Esophagus (tissue), 2 donors: ENCODE measurements around the gene NECAB3. TPM values are rescaled to one million over a fixed set of nuclear protein-coding genes. Genes with fewer than 3 reads are reported as not detected.
"Not testable (repeated sequence)": the region's sequence is repeated elsewhere in the genome, so short reads cannot be mapped to it uniquely, and the experiment has no call there.

Experiments used
- H3K27ac ChIP-seq, 2 donors: one replicate each; pipeline ENCODE4 v1.5.1; 2013; ENCODE audit warnings: low read depth in 2 of 2, mild to moderate bottlenecking in 2 of 2, inconsistent platforms in 1 of 2, low read length in 1 of 2, moderate library complexity in 1 of 2
- H3K27me3 ChIP-seq, 2 donors: one replicate each; pipeline ENCODE4 v1.6.1; 2013; ENCODE audit warnings: low read length in 2 of 2, control low read depth in 1 of 2, mild to moderate bottlenecking in 1 of 2; ENCODE audit not compliant: insufficient read depth in 2 of 2, control insufficient read depth in 1 of 2
- H3K36me3 ChIP-seq, 2 donors: one replicate each; pipeline ENCODE4 v1.6.1; 2013; ENCODE audit warnings: low read length in 1 of 2; ENCODE audit not compliant: control insufficient read depth in 2 of 2, insufficient read depth in 2 of 2
- H3K4me1 ChIP-seq, 2 donors: one replicate each; pipeline ENCODE4 v1.6.1; 2013; ENCODE audit warnings: low read length in 1 of 2; ENCODE audit not compliant: control insufficient read depth in 2 of 2, insufficient read depth in 2 of 2
- H3K4me3 ChIP-seq, 2 donors: one replicate each; pipeline ENCODE4 v1.5.1; 2013; ENCODE audit warnings: low read length in 2 of 2, mild to moderate bottlenecking in 2 of 2, low read depth in 1 of 2, moderate library complexity in 1 of 2
- H3K9me3 ChIP-seq, 2 donors: one replicate each; pipeline ENCODE4 v1.6.1; 2013; ENCODE audit warnings: mild to moderate bottlenecking in 2 of 2, low read depth in 1 of 2, low read length in 1 of 2, moderate library complexity in 1 of 2; ENCODE audit not compliant: control insufficient read depth in 2 of 2, insufficient read depth in 1 of 2
- WGBS, 2 donors: extraction: QIAGEN DNeasy Blood & Tissue Kit; methylation state at CpG; one replicate each; pipeline ENCODE4 v1.1.7; 2013; 5-methylcytosine and 5-hydroxymethylcytosine counted together
- polyA plus RNA-seq, 2 donors: library from polyadenylated mRNA; stranded (reverse); fragments of 200-250 nt; gene quantifications; one replicate each; pipeline ENCODE4 v1.2.3, GENCODE V29; 2013
- donor health status: healthy with polysubstance abuse.
- donor health status: Bipolar disorder and iron deficiency.

Gene NECAB3
- polyA plus RNA-seq, 2 donors: 13.5 to 18.4 TPM

- Histone ChIP-seq H3K9me3 (no peaks in the 10 kb centered on the region), H3K27me3 (no peaks in the 10 kb centered on the region), H3K4me1 (peaks cover 0 to 7% of the 10 kb centered on the region in 2 donors), H3K4me3 (no peak overlapping the region), H3K27ac (peak overlapping the region in 1 of 2 donors; percentile 51), H3K36me3 (peaks cover 0 to 17% of the 10 kb centered on the region in 2 donors)
- WGBS, 2 donors: 81 to 85% methylated on average over 16 of the region's 16 CpGs
Observed at GRCh38 chr20:33709905-33710541, 35.8 kb upstream of the NECAB3 start.

GRCh38 chr20:33709398-33709797 is 35.2 kb upstream of the NECAB3 start:
- H3K36me3 ChIP-seq: peaks cover 0 to 17% of the 10 kb centered on the region in 2 donors
- WGBS, 2 donors: 69 to 89% methylated on average over 2 of the region's 2 CpGs
- H3K4me3 ChIP-seq: no peak overlapping the region
- H3K27ac ChIP-seq: no peak overlapping the region
- no peaks in the 10 kb centered on the region for H3K9me3 ChIP-seq
- H3K27me3 ChIP-seq: no peaks in the 10 kb centered on the region
- peaks cover 0 to 7% of the 10 kb centered on the region in 2 donors for H3K4me1 ChIP-seq

GRCh38 chr20:33707668-33708067 is 33.4 kb upstream of the NECAB3 start:
- H3K36me3 ChIP-seq: peaks cover 0 to 6% of the 10 kb centered on the region in 2 donors
- H3K9me3 ChIP-seq: no peaks in the 10 kb centered on the region
- H3K4me3 ChIP-seq: no peak overlapping the region
- peaks cover 0 to 7% of the 10 kb centered on the region in 2 donors for H3K4me1 ChIP-seq
- H3K27ac ChIP-seq: no peak overlapping the region
- 89 to 90% methylated on average over 11 of the region's 11 CpGs for WGBS, 2 donors
- no peaks in the 10 kb centered on the region for H3K27me3 ChIP-seq

- Histone ChIP-seq H3K27me3 (no peaks in the 10 kb centered on the region), H3K4me1 (no peaks in the 10 kb centered on the region), H3K4me3 (no peak overlapping the region), H3K36me3 (no peaks in the 10 kb centered on the region), H3K9me3 (no peaks in the 10 kb centered on the region), H3K27ac (no peak overlapping the region)
- 90 to 91% methylated on average over 11 of the region's 11 CpGs for WGBS, 2 donors
Observed at GRCh38 chr20:33704197-33704924, 30.1 kb upstream of the NECAB3 start.

GRCh38 chr20:33703498-33704137 is 29.4 kb upstream of the NECAB3 start:
- WGBS, 2 donors: 92 to 93% methylated on average over 8 of the region's 8 CpGs
- H3K36me3 ChIP-seq: no peaks in the 10 kb centered on the region
- no peaks in the 10 kb centered on the region for H3K27me3 ChIP-seq
- no peak overlapping the region for H3K27ac ChIP-seq
- no peaks in the 10 kb centered on the region for H3K4me1 ChIP-seq
- H3K4me3 ChIP-seq: no peak overlapping the region
- no peaks in the 10 kb centered on the region for H3K9me3 ChIP-seq

GRCh38 chr20:33702861-33703260 is 28.6 kb upstream of the NECAB3 start:
- H3K9me3 ChIP-seq: no peaks in the 10 kb centered on the region
- H3K27me3 ChIP-seq: no peaks in the 10 kb centered on the region
- no peak overlapping the region for H3K4me3 ChIP-seq
- WGBS, 2 donors: 34 to 42% methylated on average over 5 of the region's 5 CpGs
- no peaks in the 10 kb centered on the region for H3K36me3 ChIP-seq
- H3K27ac ChIP-seq: no peak overlapping the region
- no peaks in the 10 kb centered on the region for H3K4me1 ChIP-seq

- 87 to 90% methylated on average over 12 to 27 of the region's 27 CpGs for WGBS, 2 donors
- H3K4me1 ChIP-seq: no peaks in the 10 kb centered on the region
- H3K27me3 ChIP-seq: no peaks in the 10 kb centered on the region
- H3K4me3 ChIP-seq: no peak overlapping the region
- H3K9me3 ChIP-seq: no peaks in the 10 kb centered on the region
- no peak overlapping the region for H3K27ac ChIP-seq
- no peaks in the 10 kb centered on the region for H3K36me3 ChIP-seq
Observed at GRCh38 chr20:33701629-33702450, 27.6 kb upstream of the NECAB3 start.

GRCh38 chr20:33700696-33701441 is 26.6 kb upstream of the NECAB3 start:
- not testable (repeated sequence) for H3K27me3 ChIP-seq, H3K36me3 ChIP-seq, H3K4me3 ChIP-seq, H3K27ac ChIP-seq, H3K4me1 ChIP-seq, H3K9me3 ChIP-seq
- 95 to 96% methylated on average over 40 to 45 of the region's 45 CpGs for WGBS, 2 donors

GRCh38 chr20:33698966-33699365 is 24.7 kb upstream of the NECAB3 start:
- not testable (repeated sequence) for H3K27me3 ChIP-seq, H3K4me1 ChIP-seq, H3K27ac ChIP-seq, H3K4me3 ChIP-seq, H3K36me3 ChIP-seq, H3K9me3 ChIP-seq
- WGBS, 2 donors: 92 to 97% methylated on average over 17 to 21 of the region's 27 CpGs
